K562 (cell line): Measurements from ENCODE around the gene CDCP1. TPM values are rescaled to one million over a fixed set of nuclear protein-coding genes. Genes with fewer than 3 reads are reported as not detected.

Experiments used
- ATAC-seq: fragments of 200-7000 bp; cut with Tn5 transposase; 3 replicates; pipeline ENCODE4 v1.9.1; 2020; ENCODE audit warnings: moderate library complexity
- BruUV-seq: library from RNA; stranded (reverse); fragments of 400-500 nt; replicated peaks from 2 replicates; lab custom pipeline; 2021; lab: Mats Ljungman, UMichigan
- CTCF ChIA-PET: fragments of 300-600 bp; formaldehyde crosslinking; extraction: SDS; loops from one replicate; lab custom pipeline; 2021; ENCODE audit warnings: low intra/inter-chr PET ratio; lab: Yijun Ruan, JAX
- POLR2A ChIA-PET: fragments of 300-600, 350-650 bp; sonication (Branson Sonifier 250); formaldehyde crosslinking; extraction: SDS; loops from one replicate; lab custom pipeline; 2021; ENCODE audit warnings: antibody characterized with exemption, inconsistent platforms; lab: Yijun Ruan, JAX
- DNase-seq, 4 experiments: peaks; one replicate each; pipeline versions ENCODE4 v3.0.0 to v3.0.0-alpha.2; 2011 to 2018; ENCODE audit warnings: low spot score in 3 of 4, mixed read lengths in 3 of 4; ENCODE audit errors: extremely low read depth in 1 of 4
- FAIRE-seq: peaks from 2 replicates; lab custom pipeline; 2011; peaks lifted over from hg19 to GRCh38; lab: Jason Lieb, UNC
- H2AFZ ChIP-seq: 2 replicates; pipeline ENCODE4 v1.6.0; 2011; ENCODE audit warnings: low read depth, low read length, control low read depth, inconsistent platforms
- H3K27ac ChIP-seq: fragments of 200-600 bp; 3 replicates; pipeline ENCODE4 v1.8.0; 2011; ENCODE audit warnings: low read depth, mild to moderate bottlenecking, control low read depth, inconsistent platforms, low read length, moderate library complexity, mixed read lengths; ENCODE audit errors: extremely low read depth
- H3K27me3 ChIP-seq, 2 experiments: fragments of 300-600 bp in 1 of 2; 2 replicates in 1 of 2; 3 replicates in 1 of 2; pipeline versions ENCODE4 v1.6.0 to v1.8.0; 2011; ENCODE audit warnings: inconsistent platforms in 2 of 2, low read length in 2 of 2, mild to moderate bottlenecking in 1 of 2, mixed read lengths in 1 of 2, moderate library complexity in 1 of 2; ENCODE audit not compliant: control insufficient read depth in 2 of 2, insufficient read depth in 2 of 2
- H3K36me3 ChIP-seq: fragments of 300-600 bp; 3 replicates; pipeline ENCODE4 v1.8.0; 2011; ENCODE audit warnings: mild to moderate bottlenecking, low read length, inconsistent platforms; ENCODE audit not compliant: control insufficient read depth, insufficient read depth
- H3K4me1 ChIP-seq, 2 experiments: fragments of 200-600 bp in 1 of 2; replicated peaks in 1 of 2; 2 replicates in 1 of 2; 3 replicates in 1 of 2; pipeline versions ENCODE4 v1.5.1 to v1.8.0; 2011; ENCODE audit warnings: inconsistent platforms in 2 of 2, low read length in 2 of 2, mild to moderate bottlenecking in 1 of 2, mixed read lengths in 1 of 2, moderate library complexity in 1 of 2; ENCODE audit not compliant: control insufficient read depth in 2 of 2, insufficient read depth in 2 of 2
- H3K4me2 ChIP-seq: 2 replicates; pipeline ENCODE4 v1.6.1; 2011; ENCODE audit warnings: low read length, control low read depth, inconsistent platforms, mixed read lengths; ENCODE audit not compliant: insufficient read depth
- H3K4me3 ChIP-seq: fragments of 200-600 bp; sonication (generic), shearing (Covaris generic); 2 replicates; pipeline ENCODE4 v1.5.1; 2016; ENCODE audit warnings: control low read depth, inconsistent platforms
- H3K79me2 ChIP-seq: fragments of 200-600 bp; 3 replicates; pipeline ENCODE4 v1.8.0; 2011; ENCODE audit warnings: low read length, inconsistent platforms; ENCODE audit not compliant: control insufficient read depth, insufficient read depth
- H3K9ac ChIP-seq, 2 experiments: 2 replicates each; pipeline versions ENCODE4 v1.6.0 to v1.6.1; 2011; ENCODE audit warnings: low read depth in 2 of 2, low read length in 2 of 2, control low read depth in 1 of 2, inconsistent platforms in 1 of 2, mild to moderate bottlenecking in 1 of 2, mixed read lengths in 1 of 2; ENCODE audit not compliant: insufficient read depth in 1 of 2
- H3K9me1 ChIP-seq: one replicate; pipeline ENCODE4 v1.6.0; 2011; ENCODE audit warnings: inconsistent platforms, mild to moderate bottlenecking, low read length, moderate library complexity; ENCODE audit not compliant: control insufficient read depth, insufficient read depth
- H3K9me3 ChIP-seq: replicated peaks from 2 replicates; pipeline ENCODE4 v1.5.1; 2011; ENCODE audit warnings: low read depth, low read length, inconsistent platforms; ENCODE audit not compliant: control insufficient read depth, insufficient read depth
- H4K20me1 ChIP-seq: replicated peaks from 2 replicates; pipeline ENCODE4 v1.6.1; 2011; ENCODE audit warnings: low read length, inconsistent platforms, mixed read lengths; ENCODE audit not compliant: control insufficient read depth, insufficient read depth
- DMBX1 ChIP-seq: fragments of 250-450 bp; sonication (Bioruptor Pico); IDR thresholded peaks from 2 replicates; pipeline ENCODE4 v1.8.0; 2022; ENCODE audit warnings: inconsistent platforms, mild to moderate bottlenecking, moderate library complexity, borderline replicate concordance
- FOSL1 ChIP-seq: fragments of 200-800 bp; sonication (Bioruptor generic); conservative IDR thresholded peaks from 2 replicates; pipeline ENCODE4 v1.6.1; 2016; ENCODE audit warnings: missing genetic modification characterization, missing compliant biosample characterization
- GTF2E2 ChIP-seq: fragments of 200-800 bp; sonication (Bioruptor generic); IDR thresholded peaks from 2 replicates; pipeline ENCODE4 v1.6.1; 2016; ENCODE audit warnings: missing genetic modification characterization, missing compliant biosample characterization
- SRF ChIP-seq, 2 experiments: fragments of 250-450, 450-650 bp in 1 of 2; sonication (Bioruptor Pico) in 1 of 2; sonication (generic) in 1 of 2; formaldehyde crosslinking; IDR thresholded peaks; 2 replicates each; pipeline versions ENCODE4 v1.5.0 to v1.5.1; 2020 to 2022; ENCODE audit warnings: mild to moderate bottlenecking in 1 of 2, missing genetic modification reagents in 1 of 2
- WGBS: fragments of 100-300 bp; shearing (Covaris generic); methylation state at CpG from one replicate; pipeline ENCODE4 v1.1.6; 2016; ENCODE audit warnings: low coverage, mixed read lengths; ENCODE audit not compliant: insufficient coverage; ENCODE audit errors: missing lambda C conversion rate; 5-methylcytosine and 5-hydroxymethylcytosine counted together
- in situ Hi-C: fragments of 300-500 bp; cut with MboI; formaldehyde crosslinking; loops from 4 replicates; pipeline ENCODE4 v1.15.0; 2018; ENCODE audit warnings: inconsistent platforms, mixed read lengths
- intact Hi-C: fragments of 100-400 bp; cut with micrococcal nuclease; formaldehyde crosslinking; loops from 2 replicates; pipeline ENCODE4 v1.14.2; 2022
- polyA plus RNA-seq, 8 experiments: library from polyadenylated mRNA; depleted of rRNA in 4 of 8; stranded (reverse) in 5 of 8; unstranded in 3 of 8; fragments of >200 nt; fragmentation: Nextera tagmentation in 2 of 8; fragmentation: Illumina TruSeq in 1 of 8; extraction: Ambion mirVana in 2 of 8; extraction: Trizol in 1 of 8; gene quantifications; 2 replicates each; pipeline versions ENCODE4 v1.2.1 to v1.2.3, GENCODE V29; 2011 to 2014; ENCODE audit warnings: inconsistent platforms in 1 of 8, missing spikeins in 1 of 8
- total RNA-seq, 7 experiments: library from RNA; depleted of rRNA in 6 of 7; stranded (reverse); fragments of >200 nt in 6 of 7; fragmentation: Illumina TruSeq in 2 of 7; extraction: Trizol in 2 of 7; gene quantifications; 2 replicates each; pipeline versions ENCODE4 v1.2.1 to v1.2.3, GENCODE V29; 2011 to 2021; ENCODE audit warnings: low replicate concordance in 1 of 7
- TF ChIP-seq, protein P1 (sequence below): fragments of 450-650 bp; IDR thresholded peaks from 2 replicates; pipeline ENCODE4 v1.6.1; 2016; ENCODE audit warnings: antibody characterized with exemption
- TF ChIP-seq, protein P2 (sequence below): fragments of 450-650 bp; IDR thresholded peaks from 2 replicates; pipeline ENCODE4 v1.6.1; 2017; ENCODE audit warnings: antibody characterized with exemption, mild to moderate bottlenecking

CDCP1 gene
- total and polyA plus RNA-seq, 9 of the 15 experiments (the other 6 are each of a cell fraction or from before 2014, with no cell fraction given): 3.9 to 16.4 (median 5.2) TPM

DNA sequence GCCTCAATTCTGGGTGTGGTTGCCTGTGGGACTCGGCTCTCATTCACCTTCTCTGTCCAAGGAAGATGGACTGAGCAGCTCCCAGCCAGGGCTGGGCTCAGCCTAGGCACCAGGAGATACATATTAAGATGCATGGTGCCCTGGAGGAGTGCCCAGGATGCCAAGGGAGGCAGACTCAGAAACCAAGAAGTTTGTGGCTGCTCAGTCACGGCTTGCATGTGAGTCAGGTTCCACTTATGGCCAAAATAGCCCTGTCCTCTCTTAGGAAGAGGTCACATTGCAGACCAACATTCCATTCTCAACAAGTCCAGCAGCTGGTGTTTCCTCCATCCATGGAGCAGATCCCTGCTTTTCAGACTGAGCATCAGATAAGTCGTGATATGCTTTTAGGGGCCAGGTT, 21.8 kb downstream of the CDCP1 start:
- no TSS peak for BruUV-seq

DNA sequence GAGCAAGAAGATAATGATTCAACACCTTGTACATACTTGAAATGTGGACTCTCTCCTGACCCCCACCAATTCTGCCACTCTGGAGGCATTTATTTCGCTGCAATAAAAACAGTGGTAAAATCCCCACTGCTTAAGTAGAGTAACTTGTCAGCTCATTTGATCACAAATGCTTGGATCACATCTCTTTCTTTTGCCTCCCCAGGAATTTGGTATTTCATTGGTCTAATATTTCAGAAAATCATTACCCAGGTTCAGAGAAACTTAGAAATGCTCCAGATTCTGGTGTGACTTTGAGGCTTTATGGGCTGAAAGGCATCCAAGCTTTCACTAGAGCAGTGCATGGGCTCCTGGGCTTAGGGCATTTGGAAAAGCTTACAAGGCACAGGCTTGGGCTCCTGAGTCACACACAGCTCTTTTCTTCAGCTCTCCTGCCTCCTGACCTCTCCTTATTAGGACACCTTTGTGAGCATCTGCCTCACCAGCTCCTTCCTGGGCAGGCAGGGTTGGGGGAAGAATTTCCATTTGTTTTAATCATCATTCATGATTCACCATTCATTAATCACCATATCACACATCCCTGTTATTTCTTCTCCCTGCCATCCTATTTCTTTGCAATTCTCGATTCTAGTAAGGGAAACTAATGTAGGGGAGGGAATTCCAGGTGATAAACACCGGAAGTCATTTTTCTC, 22.5 kb downstream of the CDCP1 start:
- Histone ChIP-seq H3K4me2 (no peak overlapping the region), H3K79me2 (peaks cover 5% of the 10 kb centered on the region; the same call in 1 of the 3 replicates), H2AFZ (peak overlapping the region; percentile 63), H3K27ac (peak overlapping the region; percentile 37; the same call in 2 of the 3 replicates), H3K36me3 (no peaks in the 10 kb centered on the region; the same call in 2 of the 3 replicates), H3K9me3 (no peaks in the 10 kb centered on the region), H3K9ac (peak overlapping the region; percentile 4 to 8; a peak in 2 of 4 replicates), H3K4me3 (no peak overlapping the region), H3K27me3 (no peaks in the 10 kb centered on the region), H3K9me1 (no peaks in the 10 kb centered on the region), H3K4me1 (peaks cover 8 to 58% of the 10 kb centered on the region in 2 experiments; a peak in 4 of 5 replicates), H4K20me1 (no peaks in the 10 kb centered on the region)
- in situ Hi-C loops: no loop called here
- intact Hi-C loops: no loop called here
- ChIA-PET POLR2A (interaction anchor here (0.6 to 1.5 kb wide), 11 partner anchors 9 to 161 kb away, joined by 3 to 8 read pairs (median 4); no protein-coding TSS in a partner anchor), CTCF (no interaction called here)
- FAIRE-seq (no peak), DNase-seq (no peak), ATAC-seq (peak; percentile 42)
- BruUV-seq: no TSS peak
- 51% methylated on average over 3 of the region's 3 CpGs for WGBS
- TF ChIP-seq, protein P1, sequence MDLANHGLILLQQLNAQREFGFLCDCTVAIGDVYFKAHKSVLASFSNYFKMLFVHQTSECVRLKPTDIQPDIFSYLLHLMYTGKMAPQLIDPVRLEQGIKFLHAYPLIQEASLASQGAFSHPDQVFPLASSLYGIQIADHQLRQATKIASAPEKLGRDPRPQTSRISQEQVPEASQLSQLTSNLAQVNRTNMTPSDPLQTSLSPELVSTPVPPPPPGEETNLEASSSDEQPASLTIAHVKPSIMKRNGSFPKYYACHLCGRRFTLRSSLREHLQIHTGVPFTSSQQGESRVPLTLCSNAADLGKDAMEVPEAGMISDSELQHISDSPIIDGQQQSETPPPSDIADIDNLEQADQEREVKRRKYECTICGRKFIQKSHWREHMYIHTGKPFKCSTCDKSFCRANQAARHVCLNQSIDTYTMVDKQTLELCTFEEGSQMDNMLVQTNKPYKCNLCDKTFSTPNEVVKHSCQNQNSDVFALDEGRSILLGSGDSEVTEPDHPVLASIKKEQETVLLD: no peak
- TF ChIP-seq SRF (CRISPR knock-in tag; IDR thresholded peaks at IDR 0.05) (peak in 1 of 2 experiments; percentile 69; a peak in 1 of 4 replicates), FOSL1 (tag) (peak; percentile 34)
- TF ChIP-seq, protein P2, sequence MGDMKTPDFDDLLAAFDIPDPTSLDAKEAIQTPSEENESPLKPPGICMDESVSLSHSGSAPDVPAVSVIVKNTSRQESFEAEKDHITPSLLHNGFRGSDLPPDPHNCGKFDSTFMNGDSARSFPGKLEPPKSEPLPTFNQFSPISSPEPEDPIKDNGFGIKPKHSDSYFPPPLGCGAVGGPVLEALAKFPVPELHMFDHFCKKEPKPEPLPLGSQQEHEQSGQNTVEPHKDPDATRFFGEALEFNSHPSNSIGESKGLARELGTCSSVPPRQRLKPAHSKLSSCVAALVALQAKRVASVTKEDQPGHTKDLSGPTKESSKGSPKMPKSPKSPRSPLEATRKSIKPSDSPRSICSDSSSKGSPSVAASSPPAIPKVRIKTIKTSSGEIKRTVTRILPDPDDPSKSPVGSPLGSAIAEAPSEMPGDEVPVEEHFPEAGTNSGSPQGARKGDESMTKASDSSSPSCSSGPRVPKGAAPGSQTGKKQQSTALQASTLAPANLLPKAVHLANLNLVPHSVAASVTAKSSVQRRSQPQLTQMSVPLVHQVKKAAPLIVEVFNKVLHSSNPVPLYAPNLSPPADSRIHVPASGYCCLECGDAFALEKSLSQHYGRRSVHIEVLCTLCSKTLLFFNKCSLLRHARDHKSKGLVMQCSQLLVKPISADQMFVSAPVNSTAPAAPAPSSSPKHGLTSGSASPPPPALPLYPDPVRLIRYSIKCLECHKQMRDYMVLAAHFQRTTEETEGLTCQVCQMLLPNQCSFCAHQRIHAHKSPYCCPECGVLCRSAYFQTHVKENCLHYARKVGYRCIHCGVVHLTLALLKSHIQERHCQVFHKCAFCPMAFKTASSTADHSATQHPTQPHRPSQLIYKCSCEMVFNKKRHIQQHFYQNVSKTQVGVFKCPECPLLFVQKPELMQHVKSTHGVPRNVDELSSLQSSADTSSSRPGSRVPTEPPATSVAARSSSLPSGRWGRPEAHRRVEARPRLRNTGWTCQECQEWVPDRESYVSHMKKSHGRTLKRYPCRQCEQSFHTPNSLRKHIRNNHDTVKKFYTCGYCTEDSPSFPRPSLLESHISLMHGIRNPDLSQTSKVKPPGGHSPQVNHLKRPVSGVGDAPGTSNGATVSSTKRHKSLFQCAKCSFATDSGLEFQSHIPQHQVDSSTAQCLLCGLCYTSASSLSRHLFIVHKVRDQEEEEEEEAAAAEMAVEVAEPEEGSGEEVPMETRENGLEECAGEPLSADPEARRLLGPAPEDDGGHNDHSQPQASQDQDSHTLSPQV: 0 out of 2 replicates have a peak, but pooled peaks have one; percentile 26

More for the DNA sequence above, 21.8 kb downstream of the CDCP1 start:
- Histone ChIP-seq H3K9me3 (no peaks in the 10 kb centered on the region), H3K27me3 (no peaks in the 10 kb centered on the region), H3K79me2 (peaks cover 5% of the 10 kb centered on the region; the same call in 1 of the 3 replicates), H3K4me2 (no peak overlapping the region), H3K36me3 (no peaks in the 10 kb centered on the region; the same call in 2 of the 3 replicates), H3K9ac (no peak overlapping the region), H3K4me3 (no peak overlapping the region), H3K4me1 (peaks cover 8 to 52% of the 10 kb centered on the region in 2 experiments; a peak in 4 of 5 replicates), H3K9me1 (no peaks in the 10 kb centered on the region), H2AFZ (no peak overlapping the region; the same call in 1 of the 2 replicates), H4K20me1 (no peaks in the 10 kb centered on the region), H3K27ac (no peak overlapping the region)
- no peak for ATAC-seq
- DNase-seq: no peak
- no peak for FAIRE-seq
- CTCF ChIA-PET: no interaction called here
- WGBS: 38% methylated on average over 3 of the region's 3 CpGs
- intact Hi-C loops: no loop called here
- in situ Hi-C loops: no loop called here
- TF ChIP-seq DMBX1 (peak; percentile 11; the same call in 1 of the 2 replicates), GTF2E2 (tag) (no peak)
- POLR2A ChIA-PET: interaction anchor here (1.4 to 1.5 kb wide), 3 partner anchors 11 to 13 kb away, joined by 4 to 8 read pairs (median 5); no protein-coding TSS in a partner anchor
